WTC11 (cell line): ENCODE data around the gene LMAN2. TPM values are rescaled to one million over a fixed set of nuclear protein-coding genes. Genes with fewer than 3 reads are reported as not detected.

Source experiments
- ATAC-seq: fragments of 200-7000 bp; cut with Tn5 transposase; 2 replicates; pipeline ENCODE4 v1.10.0; 2021; ENCODE audit warnings: mild to moderate bottlenecking, moderate library complexity
- CTCF ChIA-PET: fragments of 300-600 bp; sonication (Branson Sonifier 250); formaldehyde crosslinking; loops from one replicate; lab custom pipeline; 2021; ENCODE audit warnings: antibody characterized with exemption; lab: Charles Lee
- POLR2A ChIA-PET: fragments of 350-600 bp; sonication (Branson Sonifier 250); formaldehyde crosslinking; loops from one replicate; lab custom pipeline; 2021; ENCODE audit warnings: antibody characterized with exemption; lab: Charles Lee
- DNase-seq: peaks from one replicate; pipeline ENCODE4 v3.0.0; 2021; ENCODE audit warnings: low spot score
- H3K27ac Mint-ChIP-seq: 2 replicates; pipeline ENCODE4 v1.8.0; 2021; ENCODE audit warnings: mixed read lengths
- H3K27me3 Mint-ChIP-seq: 2 replicates; pipeline ENCODE4 v1.8.0; 2021; ENCODE audit warnings: low read depth, mild to moderate bottlenecking, moderate library complexity, mixed read lengths
- H3K36me3 Mint-ChIP-seq: 2 replicates; pipeline ENCODE4 v1.8.0; 2021; ENCODE audit warnings: mixed read lengths
- H3K4me1 Mint-ChIP-seq: 2 replicates; pipeline ENCODE4 v1.8.0; 2022; ENCODE audit warnings: mixed read lengths
- H3K4me3 Mint-ChIP-seq: 2 replicates; pipeline ENCODE4 v1.8.0; 2021; ENCODE audit warnings: mild to moderate bottlenecking, moderate library complexity, mixed read lengths
- H3K9me3 Mint-ChIP-seq: 2 replicates; pipeline ENCODE4 v1.8.0; 2021; ENCODE audit warnings: mixed read lengths
- GABPB1 ChIP-seq: sonication (generic); formaldehyde crosslinking; IDR thresholded peaks from 2 replicates; pipeline ENCODE4 v1.8.1; 2023; ENCODE audit warnings: mild to moderate bottlenecking, missing genetic modification reagents
- HMGA2 ChIP-seq: fragments of 250-450 bp; sonication (Bioruptor Pico); IDR thresholded peaks from 2 replicates; pipeline ENCODE4 v1.4.0; 2021; ENCODE audit warnings: mild to moderate bottlenecking, moderate library complexity
- IRF2 ChIP-seq: sonication (generic); formaldehyde crosslinking; IDR thresholded peaks from 2 replicates; pipeline ENCODE4 v1.8.0; 2022; ENCODE audit warnings: low read depth, missing genetic modification reagents, borderline replicate concordance
- JUN ChIP-seq: sonication (generic); formaldehyde crosslinking; IDR thresholded peaks from 2 replicates; pipeline ENCODE4 v1.8.0; 2023; ENCODE audit warnings: mild to moderate bottlenecking, missing genetic modification reagents
- NFE2L1 ChIP-seq: sonication (generic); formaldehyde crosslinking; IDR thresholded peaks from 2 replicates; pipeline ENCODE4 v1.8.1; 2023; ENCODE audit warnings: missing genetic modification reagents
- NFYB ChIP-seq: sonication (generic); formaldehyde crosslinking; conservative IDR thresholded peaks from 2 replicates; pipeline ENCODE4 v1.8.0; 2022; ENCODE audit warnings: low read depth, missing genetic modification reagents
- NR1H2 ChIP-seq: sonication (generic); formaldehyde crosslinking; IDR thresholded peaks from 2 replicates; pipeline ENCODE4 v1.9.0; 2021; ENCODE audit warnings: mild to moderate bottlenecking, moderate library complexity, missing genetic modification reagents
- PRRX2 ChIP-seq: fragments of 250-450 bp; sonication (Bioruptor Pico); IDR thresholded peaks from 2 replicates; pipeline ENCODE4 v1.8.0; 2021; ENCODE audit warnings: mild to moderate bottlenecking
- RELA ChIP-seq: sonication (generic); formaldehyde crosslinking; IDR thresholded peaks from 2 replicates; pipeline ENCODE4 v1.8.1; 2022; ENCODE audit warnings: missing genetic modification reagents, mild to moderate bottlenecking, borderline replicate concordance
- SMAD3 ChIP-seq: sonication (generic); formaldehyde crosslinking; IDR thresholded peaks from 2 replicates; pipeline ENCODE4 v1.8.0; 2022; ENCODE audit warnings: missing genetic modification reagents, mild to moderate bottlenecking, borderline replicate concordance
- SMAD4 ChIP-seq: sonication (generic); formaldehyde crosslinking; IDR thresholded peaks from 2 replicates; pipeline ENCODE4 v1.8.0; 2022; ENCODE audit warnings: mild to moderate bottlenecking, missing genetic modification reagents
- ZNF263 ChIP-seq: sonication (generic); formaldehyde crosslinking; IDR thresholded peaks from 2 replicates; pipeline ENCODE4 v1.8.1; 2022; ENCODE audit warnings: low read depth, mild to moderate bottlenecking, moderate library complexity, missing genetic modification reagents
- ZNF396 ChIP-seq: fragments of 250-450 bp; sonication (Bioruptor Pico); IDR thresholded peaks from 2 replicates; pipeline ENCODE4 v1.8.0; 2021; ENCODE audit warnings: mild to moderate bottlenecking, moderate library complexity, borderline replicate concordance
- ZNF416 ChIP-seq: fragments of 250-450 bp; sonication (Bioruptor Pico); IDR thresholded peaks from 2 replicates; pipeline ENCODE4 v1.9.0; 2021; ENCODE audit warnings: mild to moderate bottlenecking, inconsistent platforms
- total RNA-seq: library from RNA; stranded (reverse); gene quantifications from 3 replicates; pipeline ENCODE4 v1.2.3, GENCODE V29; 2021
- TF ChIP-seq, protein P1 (sequence below): sonication (generic); formaldehyde crosslinking; IDR thresholded peaks from 2 replicates; pipeline ENCODE4 v1.8.1; 2022; ENCODE audit warnings: low read depth, missing genetic modification reagents, borderline replicate concordance
- TF ChIP-seq, protein P2 (sequence below): sonication (generic); formaldehyde crosslinking; IDR thresholded peaks from 2 replicates; pipeline ENCODE4 v1.8.0; 2023; ENCODE audit warnings: mild to moderate bottlenecking, missing genetic modification reagents
- TF ChIP-seq, protein P3 (sequence below): fragments of 200-600 bp; IDR thresholded peaks from 2 replicates; pipeline ENCODE4 v1.8.0; 2022; ENCODE audit warnings: antibody characterized with exemption
- TF ChIP-seq, protein P4 (sequence below): fragments of 250-450 bp; sonication (Bioruptor Pico); IDR thresholded peaks from 2 replicates; pipeline ENCODE4 v1.9.0; 2021; ENCODE audit warnings: mild to moderate bottlenecking
- TF ChIP-seq, protein P5 (sequence below): sonication (generic); formaldehyde crosslinking; IDR thresholded peaks from 2 replicates; pipeline ENCODE4 v1.8.1; 2023; ENCODE audit warnings: mild to moderate bottlenecking, missing genetic modification reagents
- TF ChIP-seq, protein P6 (sequence below): sonication (generic); formaldehyde crosslinking; IDR thresholded peaks from 2 replicates; pipeline ENCODE4 v1.8.0; 2022; ENCODE audit warnings: mild to moderate bottlenecking, missing genetic modification reagents
- TF ChIP-seq, protein P7 (sequence below): sonication (generic); formaldehyde crosslinking; IDR thresholded peaks from 2 replicates; pipeline ENCODE4 v1.8.1; 2023; ENCODE audit warnings: mild to moderate bottlenecking, missing genetic modification reagents
- TF ChIP-seq, protein P8 (sequence below): sonication (generic); formaldehyde crosslinking; IDR thresholded peaks from 2 replicates; pipeline ENCODE4 v1.8.1; 2022; ENCODE audit warnings: mild to moderate bottlenecking, moderate library complexity, missing genetic modification reagents

Gene LMAN2
- total RNA-seq, 1 experiment from 2014 or later, result 162 TPM

DNA sequence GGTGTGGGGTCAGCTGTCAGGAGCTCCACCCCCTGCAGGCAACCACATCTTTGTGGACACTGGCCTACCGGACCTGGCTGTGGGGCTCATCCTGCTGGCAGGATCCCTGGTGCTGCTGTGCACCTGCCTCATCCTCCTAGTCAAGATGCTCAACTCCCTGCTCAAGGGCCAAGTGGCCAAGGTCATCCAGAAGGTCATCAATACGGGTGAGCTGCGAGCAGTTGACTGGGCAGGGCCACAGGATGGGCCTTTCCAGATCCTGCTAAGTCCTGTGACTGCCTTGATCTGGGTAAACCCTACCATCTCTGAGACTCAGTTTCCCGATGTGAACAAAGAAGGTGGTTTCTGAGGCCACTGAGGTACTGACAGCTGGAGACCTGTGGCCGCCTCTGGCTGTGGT is 42.5 kb upstream of the LMAN2 start:
- TF ChIP-seq, protein P1, sequence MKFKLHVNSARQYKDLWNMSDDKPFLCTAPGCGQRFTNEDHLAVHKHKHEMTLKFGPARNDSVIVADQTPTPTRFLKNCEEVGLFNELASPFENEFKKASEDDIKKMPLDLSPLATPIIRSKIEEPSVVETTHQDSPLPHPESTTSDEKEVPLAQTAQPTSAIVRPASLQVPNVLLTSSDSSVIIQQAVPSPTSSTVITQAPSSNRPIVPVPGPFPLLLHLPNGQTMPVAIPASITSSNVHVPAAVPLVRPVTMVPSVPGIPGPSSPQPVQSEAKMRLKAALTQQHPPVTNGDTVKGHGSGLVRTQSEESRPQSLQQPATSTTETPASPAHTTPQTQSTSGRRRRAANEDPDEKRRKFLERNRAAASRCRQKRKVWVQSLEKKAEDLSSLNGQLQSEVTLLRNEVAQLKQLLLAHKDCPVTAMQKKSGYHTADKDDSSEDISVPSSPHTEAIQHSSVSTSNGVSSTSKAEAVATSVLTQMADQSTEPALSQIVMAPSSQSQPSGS (CRISPR knock-in tag), result no peak
- no peak for TF ChIP-seq SMAD3 (CRISPR knock-in tag)
- no peak for TF ChIP-seq PRRX2
- TF ChIP-seq, protein P2, sequence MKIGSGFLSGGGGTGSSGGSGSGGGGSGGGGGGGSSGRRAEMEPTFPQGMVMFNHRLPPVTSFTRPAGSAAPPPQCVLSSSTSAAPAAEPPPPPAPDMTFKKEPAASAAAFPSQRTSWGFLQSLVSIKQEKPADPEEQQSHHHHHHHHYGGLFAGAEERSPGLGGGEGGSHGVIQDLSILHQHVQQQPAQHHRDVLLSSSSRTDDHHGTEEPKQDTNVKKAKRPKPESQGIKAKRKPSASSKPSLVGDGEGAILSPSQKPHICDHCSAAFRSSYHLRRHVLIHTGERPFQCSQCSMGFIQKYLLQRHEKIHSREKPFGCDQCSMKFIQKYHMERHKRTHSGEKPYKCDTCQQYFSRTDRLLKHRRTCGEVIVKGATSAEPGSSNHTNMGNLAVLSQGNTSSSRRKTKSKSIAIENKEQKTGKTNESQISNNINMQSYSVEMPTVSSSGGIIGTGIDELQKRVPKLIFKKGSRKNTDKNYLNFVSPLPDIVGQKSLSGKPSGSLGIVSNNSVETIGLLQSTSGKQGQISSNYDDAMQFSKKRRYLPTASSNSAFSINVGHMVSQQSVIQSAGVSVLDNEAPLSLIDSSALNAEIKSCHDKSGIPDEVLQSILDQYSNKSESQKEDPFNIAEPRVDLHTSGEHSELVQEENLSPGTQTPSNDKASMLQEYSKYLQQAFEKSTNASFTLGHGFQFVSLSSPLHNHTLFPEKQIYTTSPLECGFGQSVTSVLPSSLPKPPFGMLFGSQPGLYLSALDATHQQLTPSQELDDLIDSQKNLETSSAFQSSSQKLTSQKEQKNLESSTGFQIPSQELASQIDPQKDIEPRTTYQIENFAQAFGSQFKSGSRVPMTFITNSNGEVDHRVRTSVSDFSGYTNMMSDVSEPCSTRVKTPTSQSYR (CRISPR knock-in tag), result no peak
- TF ChIP-seq, protein P3, sequence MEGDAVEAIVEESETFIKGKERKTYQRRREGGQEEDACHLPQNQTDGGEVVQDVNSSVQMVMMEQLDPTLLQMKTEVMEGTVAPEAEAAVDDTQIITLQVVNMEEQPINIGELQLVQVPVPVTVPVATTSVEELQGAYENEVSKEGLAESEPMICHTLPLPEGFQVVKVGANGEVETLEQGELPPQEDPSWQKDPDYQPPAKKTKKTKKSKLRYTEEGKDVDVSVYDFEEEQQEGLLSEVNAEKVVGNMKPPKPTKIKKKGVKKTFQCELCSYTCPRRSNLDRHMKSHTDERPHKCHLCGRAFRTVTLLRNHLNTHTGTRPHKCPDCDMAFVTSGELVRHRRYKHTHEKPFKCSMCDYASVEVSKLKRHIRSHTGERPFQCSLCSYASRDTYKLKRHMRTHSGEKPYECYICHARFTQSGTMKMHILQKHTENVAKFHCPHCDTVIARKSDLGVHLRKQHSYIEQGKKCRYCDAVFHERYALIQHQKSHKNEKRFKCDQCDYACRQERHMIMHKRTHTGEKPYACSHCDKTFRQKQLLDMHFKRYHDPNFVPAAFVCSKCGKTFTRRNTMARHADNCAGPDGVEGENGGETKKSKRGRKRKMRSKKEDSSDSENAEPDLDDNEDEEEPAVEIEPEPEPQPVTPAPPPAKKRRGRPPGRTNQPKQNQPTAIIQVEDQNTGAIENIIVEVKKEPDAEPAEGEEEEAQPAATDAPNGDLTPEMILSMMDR, result no peak
- TF ChIP-seq, protein P4, sequence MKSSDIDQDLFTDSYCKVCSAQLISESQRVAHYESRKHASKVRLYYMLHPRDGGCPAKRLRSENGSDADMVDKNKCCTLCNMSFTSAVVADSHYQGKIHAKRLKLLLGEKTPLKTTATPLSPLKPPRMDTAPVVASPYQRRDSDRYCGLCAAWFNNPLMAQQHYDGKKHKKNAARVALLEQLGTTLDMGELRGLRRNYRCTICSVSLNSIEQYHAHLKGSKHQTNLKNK (CRISPR knock-in tag), result no peak
- no peak for TF ChIP-seq RELA (CRISPR knock-in tag)
- TF ChIP-seq NFYB (CRISPR knock-in tag), result no peak
- ChIA-PET CTCF (interaction anchor here (0.6 to 9.6 kb wide), 7 partner anchors 9 to 167 kb away, joined by 3 to 216 read pairs (median 5); partner anchors contain the start of gene PFN3), POLR2A (interaction anchor here (0.6 to 1.5 kb wide), 3 partner anchors 9 to 64 kb away, joined by 3 to 6 read pairs (median 4); no protein-coding TSS in a partner anchor)
- Mint-ChIP-seq H3K9me3 (no peaks in the 10 kb centered on the region), H3K4me3 (no peak overlapping the region), H3K4me1 (peaks cover 36% of the 10 kb centered on the region), H3K27ac (no peak overlapping the region), H3K27me3 (peaks cover 20% of the 10 kb centered on the region), H3K36me3 (no peaks in the 10 kb centered on the region)
- ATAC-seq, result no peak
- no peak for DNase-seq

DNA sequence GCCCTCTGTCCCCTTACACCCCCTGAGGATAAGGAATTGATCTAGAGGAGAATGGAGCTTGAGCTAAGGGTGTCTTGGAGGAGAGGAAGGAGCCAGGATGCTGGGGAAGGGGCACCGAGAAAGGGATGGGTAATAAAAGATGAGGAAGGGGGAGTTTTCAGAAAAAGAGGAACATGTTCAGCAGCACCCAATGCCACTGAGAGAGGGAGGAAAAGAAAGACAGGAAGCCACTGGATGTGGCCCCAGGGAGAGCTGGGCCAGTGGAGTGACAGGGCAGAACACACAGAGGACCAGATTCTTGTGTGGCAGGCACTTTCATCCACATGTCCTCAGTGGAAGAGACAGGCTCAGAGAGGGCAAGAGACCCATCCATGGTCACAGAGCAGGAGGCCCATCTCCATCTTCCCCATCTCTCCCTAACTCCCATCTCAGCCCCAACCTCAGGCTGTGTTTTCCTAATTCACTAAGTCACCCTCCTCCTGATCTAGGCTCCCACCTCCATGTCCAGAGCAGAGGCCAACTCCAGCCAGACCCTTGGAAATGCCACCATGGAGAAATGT is 41.8 kb upstream of the LMAN2 start:
- Mint-ChIP-seq H3K27ac (no peak overlapping the region), H3K4me1 (peaks cover 41% of the 10 kb centered on the region), H3K4me3 (no peak overlapping the region), H3K9me3 (no peaks in the 10 kb centered on the region), H3K36me3 (no peaks in the 10 kb centered on the region), H3K27me3 (peaks cover 27% of the 10 kb centered on the region)
- ATAC-seq, result no peak
- DNase-seq, result no peak
- ChIA-PET CTCF (interaction anchor here (0.8 to 9.6 kb wide), 9 partner anchors 10 to 83 kb away, joined by 3 to 216 read pairs (median 4); partner anchors contain the start of gene PFN3), POLR2A (interaction anchor here (1.5 kb wide), 1 partner anchor 9 kb away, joined by 6 read pairs; no protein-coding TSS in a partner anchor)
- TF ChIP-seq RELA (CRISPR knock-in tag) (no peak), NR1H2 (CRISPR knock-in tag) (no peak), HMGA2 (CRISPR knock-in tag) (no peak), ZNF416 (CRISPR knock-in tag) (no peak), PRRX2 (no peak), ZNF396 (CRISPR knock-in tag) (no peak), JUN (CRISPR knock-in tag) (no peak), IRF2 (no peak), NFE2L1 (CRISPR knock-in tag) (no peak), GABPB1 (CRISPR knock-in tag) (no peak), SMAD4 (CRISPR knock-in tag) (no peak), ZNF263 (CRISPR knock-in tag) (no peak)
- TF ChIP-seq, protein P5, sequence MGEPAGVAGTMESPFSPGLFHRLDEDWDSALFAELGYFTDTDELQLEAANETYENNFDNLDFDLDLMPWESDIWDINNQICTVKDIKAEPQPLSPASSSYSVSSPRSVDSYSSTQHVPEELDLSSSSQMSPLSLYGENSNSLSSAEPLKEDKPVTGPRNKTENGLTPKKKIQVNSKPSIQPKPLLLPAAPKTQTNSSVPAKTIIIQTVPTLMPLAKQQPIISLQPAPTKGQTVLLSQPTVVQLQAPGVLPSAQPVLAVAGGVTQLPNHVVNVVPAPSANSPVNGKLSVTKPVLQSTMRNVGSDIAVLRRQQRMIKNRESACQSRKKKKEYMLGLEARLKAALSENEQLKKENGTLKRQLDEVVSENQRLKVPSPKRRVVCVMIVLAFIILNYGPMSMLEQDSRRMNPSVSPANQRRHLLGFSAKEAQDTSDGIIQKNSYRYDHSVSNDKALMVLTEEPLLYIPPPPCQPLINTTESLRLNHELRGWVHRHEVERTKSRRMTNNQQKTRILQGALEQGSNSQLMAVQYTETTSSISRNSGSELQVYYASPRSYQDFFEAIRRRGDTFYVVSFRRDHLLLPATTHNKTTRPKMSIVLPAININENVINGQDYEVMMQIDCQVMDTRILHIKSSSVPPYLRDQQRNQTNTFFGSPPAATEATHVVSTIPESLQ (CRISPR knock-in tag), result no peak
- TF ChIP-seq, protein P6, sequence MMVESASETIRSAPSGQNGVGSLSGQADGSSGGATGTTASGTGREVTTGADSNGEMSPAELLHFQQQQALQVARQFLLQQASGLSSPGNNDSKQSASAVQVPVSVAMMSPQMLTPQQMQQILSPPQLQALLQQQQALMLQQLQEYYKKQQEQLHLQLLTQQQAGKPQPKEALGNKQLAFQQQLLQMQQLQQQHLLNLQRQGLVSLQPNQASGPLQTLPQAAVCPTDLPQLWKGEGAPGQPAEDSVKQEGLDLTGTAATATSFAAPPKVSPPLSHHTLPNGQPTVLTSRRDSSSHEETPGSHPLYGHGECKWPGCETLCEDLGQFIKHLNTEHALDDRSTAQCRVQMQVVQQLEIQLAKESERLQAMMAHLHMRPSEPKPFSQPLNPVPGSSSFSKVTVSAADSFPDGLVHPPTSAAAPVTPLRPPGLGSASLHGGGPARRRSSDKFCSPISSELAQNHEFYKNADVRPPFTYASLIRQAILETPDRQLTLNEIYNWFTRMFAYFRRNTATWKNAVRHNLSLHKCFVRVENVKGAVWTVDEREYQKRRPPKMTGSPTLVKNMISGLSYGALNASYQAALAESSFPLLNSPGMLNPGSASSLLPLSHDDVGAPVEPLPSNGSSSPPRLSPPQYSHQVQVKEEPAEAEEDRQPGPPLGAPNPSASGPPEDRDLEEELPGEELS (CRISPR knock-in tag), result no peak
- TF ChIP-seq, protein P7, sequence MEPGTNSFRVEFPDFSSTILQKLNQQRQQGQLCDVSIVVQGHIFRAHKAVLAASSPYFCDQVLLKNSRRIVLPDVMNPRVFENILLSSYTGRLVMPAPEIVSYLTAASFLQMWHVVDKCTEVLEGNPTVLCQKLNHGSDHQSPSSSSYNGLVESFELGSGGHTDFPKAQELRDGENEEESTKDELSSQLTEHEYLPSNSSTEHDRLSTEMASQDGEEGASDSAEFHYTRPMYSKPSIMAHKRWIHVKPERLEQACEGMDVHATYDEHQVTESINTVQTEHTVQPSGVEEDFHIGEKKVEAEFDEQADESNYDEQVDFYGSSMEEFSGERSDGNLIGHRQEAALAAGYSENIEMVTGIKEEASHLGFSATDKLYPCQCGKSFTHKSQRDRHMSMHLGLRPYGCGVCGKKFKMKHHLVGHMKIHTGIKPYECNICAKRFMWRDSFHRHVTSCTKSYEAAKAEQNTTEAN (CRISPR knock-in tag), result no peak
- TF ChIP-seq, protein P8, sequence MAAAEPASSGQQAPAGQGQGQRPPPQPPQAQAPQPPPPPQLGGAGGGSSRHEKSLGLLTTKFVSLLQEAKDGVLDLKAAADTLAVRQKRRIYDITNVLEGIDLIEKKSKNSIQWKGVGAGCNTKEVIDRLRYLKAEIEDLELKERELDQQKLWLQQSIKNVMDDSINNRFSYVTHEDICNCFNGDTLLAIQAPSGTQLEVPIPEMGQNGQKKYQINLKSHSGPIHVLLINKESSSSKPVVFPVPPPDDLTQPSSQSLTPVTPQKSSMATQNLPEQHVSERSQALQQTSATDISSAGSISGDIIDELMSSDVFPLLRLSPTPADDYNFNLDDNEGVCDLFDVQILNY, result no peak
